OCI-LY3 (cell line): ENCODE measurements around the gene ABCB4.

ENCODE experiments used
- CTCF ChIP-seq: fragments of 200-600, 300-600 bp; sonication (generic); IDR thresholded peaks from 2 replicates; pipeline ENCODE4 v1.5.1; 2014; ENCODE audit warnings: antibody characterized with exemption, low read length, low read depth
- EZH2phosphoT487 ChIP-seq: fragments of 200-600 bp; shearing (Covaris generic); IDR thresholded peaks from 2 replicates; pipeline ENCODE4 v1.6.1; 2018; ENCODE audit warnings: antibody characterized with exemption, mixed run types, low read depth

DNA sequence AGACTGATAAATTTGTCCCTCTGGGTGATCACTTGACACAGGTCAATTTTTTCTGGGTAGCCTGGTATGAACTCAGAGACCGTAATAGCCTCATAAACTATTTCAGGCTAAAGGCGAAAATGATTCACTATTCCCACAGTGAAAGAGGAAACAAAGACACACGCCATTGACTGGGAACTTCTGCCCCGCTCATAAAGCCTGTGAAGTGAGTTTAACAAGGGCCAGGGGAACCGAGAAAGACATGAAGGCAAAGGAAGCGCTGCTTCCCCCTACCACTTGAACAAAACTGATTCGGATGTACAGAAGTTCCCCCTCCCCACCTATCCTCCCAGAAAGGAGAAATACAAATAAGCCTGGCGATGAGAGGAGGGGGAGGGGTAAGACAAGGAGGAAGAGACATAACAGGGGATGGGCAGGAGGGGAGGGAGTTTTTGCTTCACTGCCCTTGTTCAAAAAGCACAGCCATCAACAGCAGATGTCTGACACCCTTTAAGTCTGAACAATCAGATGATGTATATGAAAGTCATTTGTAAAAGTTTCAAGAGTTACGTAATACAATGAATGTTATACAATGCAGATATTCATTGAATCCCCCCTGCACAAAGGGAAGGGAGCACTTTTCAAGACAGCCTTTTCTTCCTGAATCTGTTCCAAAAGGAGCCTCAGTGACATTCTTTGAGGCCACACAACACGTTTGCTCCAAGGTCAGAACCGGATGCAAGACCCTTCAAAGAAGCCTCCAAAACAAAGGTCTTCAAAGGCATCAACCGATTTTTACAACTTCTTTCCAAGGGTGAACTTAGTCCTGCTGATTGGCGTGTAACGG lies 734 bp downstream of the ABCB4 start:
- no peak for TF ChIP-seq CTCF
- TF ChIP-seq EZH2phosphoT487: no peak
